Measurements from ENCODE around the gene NAP1L5.

Gene NAP1L5

GRCh38 chr4:88729146-88729760 is 31.6 kb upstream of the NAP1L5 start:
- Histone ChIP-seq H2AFZ (ENCODE audit: low read depth, low read length) (no peak overlapping the region), H3K9me3 (ENCODE audit: insufficient read depth, low read length) (no peaks in the 10 kb centered on the region), H3K36me3 (replicated peaks; ENCODE audit: low read depth, low read length) (peaks cover 5% of the 10 kb centered on the region), H3K4me3 (ENCODE audit: low read length) (no peak overlapping the region), H3K4me2 (ENCODE audit: low read length) (no peak overlapping the region), H3K79me2 (ENCODE audit: low read length) (no peaks in the 10 kb centered on the region), H3K9ac (ENCODE audit: low read length) (no peak overlapping the region), H3K27me3 (ENCODE audit: low read depth, low read length) (no peaks in the 10 kb centered on the region), H4K20me1 (ENCODE audit: insufficient read depth, low read length) (no peaks in the 10 kb centered on the region), H3K27ac (ENCODE audit: low read length) (no peak overlapping the region), H3K4me1 (ENCODE audit: low read length) (no peaks in the 10 kb centered on the region)
- no peak for TF ChIP-seq EZH2phosphoT487 (IDR thresholded peaks at IDR 0.05; ENCODE audit: low read depth)
- no peak for TF ChIP-seq CTCF (IDR thresholded peaks at IDR 0.05; ENCODE audit: low read depth, low read length)

- no peaks in the 10 kb centered on the region for H4K20me1 ChIP-seq (ENCODE audit: insufficient read depth, low read length)
- no peak overlapping the region for H2AFZ ChIP-seq (ENCODE audit: low read depth, low read length)
- no peak overlapping the region for H3K9ac ChIP-seq (ENCODE audit: low read length)
- H3K4me1 ChIP-seq (ENCODE audit: low read length), result no peaks in the 10 kb centered on the region
- H3K79me2 ChIP-seq (ENCODE audit: low read length), result no peaks in the 10 kb centered on the region
- no peak overlapping the region for H3K27ac ChIP-seq (ENCODE audit: low read length)
- no peaks in the 10 kb centered on the region for H3K27me3 ChIP-seq (ENCODE audit: low read depth, low read length)
- TF ChIP-seq CTCF (IDR thresholded peaks at IDR 0.05; ENCODE audit: low read depth, low read length) (no peak), EZH2phosphoT487 (IDR thresholded peaks at IDR 0.05; ENCODE audit: low read depth) (no peak)
- no peak overlapping the region for H3K4me3 ChIP-seq (ENCODE audit: low read length)
- H3K4me2 ChIP-seq (ENCODE audit: low read length), result no peak overlapping the region
- no peaks in the 10 kb centered on the region for H3K9me3 ChIP-seq (ENCODE audit: insufficient read depth, low read length)
- peaks cover 5% of the 10 kb centered on the region for H3K36me3 ChIP-seq (replicated peaks; ENCODE audit: low read depth, low read length)
Measured at GRCh38 chr4:88728146-88728545, 30.5 kb upstream of the NAP1L5 start.

- Histone ChIP-seq H3K79me2 (ENCODE audit: low read length) (no peaks in the 10 kb centered on the region), H3K4me1 (ENCODE audit: low read length) (no peaks in the 10 kb centered on the region), H3K9me3 (ENCODE audit: insufficient read depth, low read length) (no peaks in the 10 kb centered on the region), H3K27ac (ENCODE audit: low read length) (no peak overlapping the region), H3K27me3 (ENCODE audit: low read depth, low read length) (no peaks in the 10 kb centered on the region), H3K9ac (ENCODE audit: low read length) (no peak overlapping the region), H2AFZ (ENCODE audit: low read depth, low read length) (no peak overlapping the region), H3K36me3 (replicated peaks; ENCODE audit: low read depth, low read length) (peaks cover 5% of the 10 kb centered on the region), H4K20me1 (ENCODE audit: insufficient read depth, low read length) (no peaks in the 10 kb centered on the region), H3K4me2 (ENCODE audit: low read length) (no peak overlapping the region), H3K4me3 (ENCODE audit: low read length) (no peak overlapping the region)
- TF ChIP-seq EZH2phosphoT487 (IDR thresholded peaks at IDR 0.05; ENCODE audit: low read depth) (no peak), CTCF (IDR thresholded peaks at IDR 0.05; ENCODE audit: low read depth, low read length) (no peak)
Measured at GRCh38 chr4:88725986-88726385, 28.4 kb upstream of the NAP1L5 start.

- H3K4me3 ChIP-seq (ENCODE audit: low read length), result no peak overlapping the region
- H3K36me3 ChIP-seq (replicated peaks; ENCODE audit: low read depth, low read length), result peaks cover 5% of the 10 kb centered on the region
- no peaks in the 10 kb centered on the region for H3K79me2 ChIP-seq (ENCODE audit: low read length)
- H3K27ac ChIP-seq (ENCODE audit: low read length), result no peak overlapping the region
- H3K9ac ChIP-seq (ENCODE audit: low read length), result no peak overlapping the region
- no peak overlapping the region for H3K4me2 ChIP-seq (ENCODE audit: low read length)
- no peak for TF ChIP-seq EZH2phosphoT487 (IDR thresholded peaks at IDR 0.05; ENCODE audit: low read depth)
- TF ChIP-seq CTCF (IDR thresholded peaks at IDR 0.05; ENCODE audit: low read depth, low read length), result no peak
- H3K9me3 ChIP-seq (ENCODE audit: insufficient read depth, low read length), result no peaks in the 10 kb centered on the region
- H3K27me3 ChIP-seq (ENCODE audit: low read depth, low read length), result no peaks in the 10 kb centered on the region
- H3K4me1 ChIP-seq (ENCODE audit: low read length), result no peaks in the 10 kb centered on the region
- H4K20me1 ChIP-seq (ENCODE audit: insufficient read depth, low read length), result no peaks in the 10 kb centered on the region
- H2AFZ ChIP-seq (ENCODE audit: low read depth, low read length), result no peak overlapping the region
Measured at GRCh38 chr4:88725143-88725542, 27.5 kb upstream of the NAP1L5 start.

Measured in OCI-LY3 (cell line).